Measurements from ENCODE around the gene GLIPR1.

- TF ChIP-seq, protein P1, sequence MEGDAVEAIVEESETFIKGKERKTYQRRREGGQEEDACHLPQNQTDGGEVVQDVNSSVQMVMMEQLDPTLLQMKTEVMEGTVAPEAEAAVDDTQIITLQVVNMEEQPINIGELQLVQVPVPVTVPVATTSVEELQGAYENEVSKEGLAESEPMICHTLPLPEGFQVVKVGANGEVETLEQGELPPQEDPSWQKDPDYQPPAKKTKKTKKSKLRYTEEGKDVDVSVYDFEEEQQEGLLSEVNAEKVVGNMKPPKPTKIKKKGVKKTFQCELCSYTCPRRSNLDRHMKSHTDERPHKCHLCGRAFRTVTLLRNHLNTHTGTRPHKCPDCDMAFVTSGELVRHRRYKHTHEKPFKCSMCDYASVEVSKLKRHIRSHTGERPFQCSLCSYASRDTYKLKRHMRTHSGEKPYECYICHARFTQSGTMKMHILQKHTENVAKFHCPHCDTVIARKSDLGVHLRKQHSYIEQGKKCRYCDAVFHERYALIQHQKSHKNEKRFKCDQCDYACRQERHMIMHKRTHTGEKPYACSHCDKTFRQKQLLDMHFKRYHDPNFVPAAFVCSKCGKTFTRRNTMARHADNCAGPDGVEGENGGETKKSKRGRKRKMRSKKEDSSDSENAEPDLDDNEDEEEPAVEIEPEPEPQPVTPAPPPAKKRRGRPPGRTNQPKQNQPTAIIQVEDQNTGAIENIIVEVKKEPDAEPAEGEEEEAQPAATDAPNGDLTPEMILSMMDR (IDR thresholded peaks at IDR 0.05), result no peak
- no peak for TF ChIP-seq POLR2AphosphoS5 (IDR thresholded peaks at IDR 0.05)
- TF ChIP-seq POLR2A (IDR thresholded peaks at IDR 0.05), result no peak
These were observed 52.7 kb downstream of the GLIPR1 start for GRCh38 chr12:75533239-75533638.

All from suprapubic skin (tissue), 4 donors.